8988T (cell line): ENCODE data around the gene TPT1.
"Not testable (repeated sequence)": the region's sequence is repeated elsewhere in the genome, so short reads cannot be mapped to it uniquely, and the experiment has no call there.

Experiments used
- DNase-seq: peaks from one replicate; pipeline ENCODE4 v3.0.0; 2011

TPT1 gene

GRCh38 chr13:45299194-45299593 is 41.8 kb downstream of the TPT1 start:
- DNase-seq = no peak

GRCh38 chr13:45298550-45298949 is 42.4 kb downstream of the TPT1 start:
- not testable (repeated sequence) for DNase-seq

GRCh38 chr13:45298206-45298505 is 42.8 kb downstream of the TPT1 start:
- DNase-seq = no peak

- DNase-seq = no peak
Observed at GRCh38 chr13:45297456-45298205, 43.4 kb downstream of the TPT1 start.

GRCh38 chr13:45296259-45296658 is 44.7 kb downstream of the TPT1 start:
- no peak for DNase-seq

GRCh38 chr13:45295536-45295935 is 45.4 kb downstream of the TPT1 start:
- no peak for DNase-seq

GRCh38 chr13:45292176-45292575 is 48.8 kb downstream of the TPT1 start:
- DNase-seq = no peak

GRCh38 chr13:45289936-45290563 is 50.9 kb downstream of the TPT1 start:
- no peak for DNase-seq
